Measurements from ENCODE around the gene GLDC.

GRCh38 chr9:6641056-6641455 is 4.5 kb downstream of the GLDC start:
- TF ChIP-seq, protein P1, sequence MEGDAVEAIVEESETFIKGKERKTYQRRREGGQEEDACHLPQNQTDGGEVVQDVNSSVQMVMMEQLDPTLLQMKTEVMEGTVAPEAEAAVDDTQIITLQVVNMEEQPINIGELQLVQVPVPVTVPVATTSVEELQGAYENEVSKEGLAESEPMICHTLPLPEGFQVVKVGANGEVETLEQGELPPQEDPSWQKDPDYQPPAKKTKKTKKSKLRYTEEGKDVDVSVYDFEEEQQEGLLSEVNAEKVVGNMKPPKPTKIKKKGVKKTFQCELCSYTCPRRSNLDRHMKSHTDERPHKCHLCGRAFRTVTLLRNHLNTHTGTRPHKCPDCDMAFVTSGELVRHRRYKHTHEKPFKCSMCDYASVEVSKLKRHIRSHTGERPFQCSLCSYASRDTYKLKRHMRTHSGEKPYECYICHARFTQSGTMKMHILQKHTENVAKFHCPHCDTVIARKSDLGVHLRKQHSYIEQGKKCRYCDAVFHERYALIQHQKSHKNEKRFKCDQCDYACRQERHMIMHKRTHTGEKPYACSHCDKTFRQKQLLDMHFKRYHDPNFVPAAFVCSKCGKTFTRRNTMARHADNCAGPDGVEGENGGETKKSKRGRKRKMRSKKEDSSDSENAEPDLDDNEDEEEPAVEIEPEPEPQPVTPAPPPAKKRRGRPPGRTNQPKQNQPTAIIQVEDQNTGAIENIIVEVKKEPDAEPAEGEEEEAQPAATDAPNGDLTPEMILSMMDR (IDR thresholded peaks at IDR 0.05) = no peak
- TF ChIP-seq POLR2A (IDR thresholded peaks at IDR 0.05) = no peak

Data from right lobe of liver (tissue), 4 donors.